Measurements from ENCODE around the gene PTGES3L.
A peak's percentile ranks its signal among the peaks of the same experiment; 100 is the strongest.
"Not testable (repeated sequence)": the region's sequence is repeated elsewhere in the genome, so short reads cannot be mapped to it uniquely, and the experiment has no call there.

The PTGES3L gene

DNA sequence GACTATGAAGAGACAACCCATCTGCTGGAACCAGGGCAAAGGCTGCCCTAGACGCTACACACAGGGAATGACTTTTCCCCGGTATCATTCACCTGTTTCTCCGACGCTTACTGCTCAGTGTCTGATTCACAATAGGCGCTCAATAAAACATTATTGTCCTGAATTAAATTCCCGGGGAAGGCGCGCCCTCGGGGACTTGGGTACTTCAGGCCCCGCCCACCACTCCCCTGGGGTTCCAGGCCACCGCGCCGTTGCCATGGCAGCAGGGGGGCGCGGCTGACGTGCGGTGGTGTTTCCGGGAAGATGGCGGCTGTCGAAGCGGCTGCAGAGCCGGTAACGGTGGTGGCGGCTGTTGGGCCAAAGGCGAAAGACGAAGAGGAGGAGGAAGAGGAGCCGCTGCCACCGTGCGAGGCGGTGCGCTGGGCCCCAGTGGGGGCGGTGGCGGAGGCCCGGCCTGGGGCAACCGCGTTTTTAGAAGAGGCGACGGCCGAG, 440 bp upstream of the PTGES3L start, which contains the start of gene RUNDC1:
Gene RUNDC1, plus strand, starts transcription at position 292 of the 492 bp plus-strand sequence. Its CDS starts 12 bp downstream, at position 304.
- peak; percentile 90 for DNase-seq

GRCh38 chr17:42975701-42976100, 4.2 kb downstream of the PTGES3L start:
- not testable (repeated sequence) for DNase-seq

- no peak for DNase-seq
These were observed 4.6 kb downstream of the PTGES3L start for GRCh38 chr17:42975265-42975664.

- DNase-seq: not testable (repeated sequence)
These were observed 6.6 kb downstream of the PTGES3L start for GRCh38 chr17:42973323-42973722.

GRCh38 chr17:42971589-42971988, 8.3 kb downstream of the PTGES3L start:
- DNase-seq: no peak

- no peak for DNase-seq
These were observed 10.8 kb downstream of the PTGES3L start for GRCh38 chr17:42969001-42969581.

DNA sequence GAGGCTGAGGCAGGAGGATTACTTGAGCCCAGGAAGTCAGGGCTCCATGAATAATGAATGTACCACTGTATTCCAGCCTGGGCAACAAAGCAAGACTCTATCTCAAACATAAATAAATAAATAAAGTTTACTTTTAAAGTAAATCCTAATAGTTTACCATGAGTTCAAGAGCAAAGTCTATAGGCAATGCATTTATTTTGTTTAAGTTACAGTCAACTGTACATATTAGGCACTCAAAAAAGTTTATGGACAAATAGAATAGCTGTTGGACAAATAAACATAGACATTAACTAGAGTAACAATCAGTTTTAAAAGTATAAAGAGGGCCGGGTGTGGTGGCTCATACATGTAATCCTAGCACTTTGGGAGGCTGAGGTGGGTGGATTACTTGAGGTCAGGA, 12.0 kb downstream of the PTGES3L start:
- DNase-seq: no peak

DNA sequence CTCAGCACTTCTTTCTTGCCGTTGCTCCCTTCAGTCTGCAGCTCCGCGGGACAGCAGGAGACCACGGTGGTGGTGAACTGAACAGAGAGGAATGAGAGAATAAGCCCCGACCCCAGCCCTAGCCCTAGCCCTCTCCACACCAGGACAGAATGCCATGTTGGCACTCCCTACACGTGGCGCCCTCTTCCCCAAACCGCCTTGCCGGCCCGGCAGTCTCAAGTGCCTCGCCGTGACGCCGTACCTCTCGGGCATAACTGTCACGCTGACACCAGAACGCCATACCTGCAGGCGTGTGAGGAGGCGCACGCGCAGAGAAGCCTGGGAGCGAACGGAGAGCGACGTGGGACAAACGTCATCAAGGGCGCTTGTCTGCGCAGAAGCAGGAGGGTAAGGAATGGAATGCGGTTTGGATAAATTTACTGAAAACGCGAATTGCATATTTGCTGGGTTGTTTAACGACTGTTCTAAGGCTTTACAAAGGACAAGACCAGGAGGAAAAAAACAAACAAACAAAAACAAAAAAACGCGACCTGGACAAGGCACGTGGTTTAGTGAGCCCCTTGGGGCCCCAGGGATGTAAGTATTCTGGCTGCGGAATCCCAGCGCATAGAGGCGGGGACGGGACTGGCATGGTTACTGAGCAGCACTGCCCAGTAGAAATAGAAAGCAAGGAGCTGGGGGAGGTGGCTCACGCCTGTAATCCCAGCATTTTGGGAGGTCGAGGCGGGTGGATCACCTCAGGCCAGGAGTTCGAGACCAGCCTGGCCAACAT, 15.5 kb downstream of the PTGES3L start, which contains the start of gene AARSD1:
Gene AARSD1, minus strand, starts transcription at position 294 of the 772 bp plus-strand sequence. Its CDS starts 14 bp downstream, at position 280.
- peak; percentile 92 for DNase-seq

DNA sequence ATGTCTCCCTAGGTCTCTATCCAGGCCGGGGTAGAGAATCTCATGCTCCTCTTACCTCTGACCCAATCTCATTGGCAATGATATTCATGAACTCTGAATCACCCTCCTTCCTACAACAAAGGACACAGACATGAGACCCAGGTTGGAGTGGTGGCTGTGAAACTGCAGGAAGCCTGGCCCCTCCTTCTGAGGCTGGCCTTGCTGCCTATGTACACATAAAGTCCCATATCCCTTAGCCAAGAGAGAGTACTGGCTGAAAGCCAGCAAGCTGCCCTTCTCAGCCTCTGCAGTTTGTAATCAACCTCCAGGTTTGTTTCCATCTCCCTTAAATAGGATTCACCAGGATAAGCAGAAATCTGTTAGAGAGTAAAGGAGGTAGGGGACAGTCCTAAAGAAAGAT, 26.2 kb downstream of the PTGES3L start:
- no peak for DNase-seq

GRCh38 chr17:42950044-42950783, 29.7 kb downstream of the PTGES3L start:
- DNase-seq: no peak

DNA sequence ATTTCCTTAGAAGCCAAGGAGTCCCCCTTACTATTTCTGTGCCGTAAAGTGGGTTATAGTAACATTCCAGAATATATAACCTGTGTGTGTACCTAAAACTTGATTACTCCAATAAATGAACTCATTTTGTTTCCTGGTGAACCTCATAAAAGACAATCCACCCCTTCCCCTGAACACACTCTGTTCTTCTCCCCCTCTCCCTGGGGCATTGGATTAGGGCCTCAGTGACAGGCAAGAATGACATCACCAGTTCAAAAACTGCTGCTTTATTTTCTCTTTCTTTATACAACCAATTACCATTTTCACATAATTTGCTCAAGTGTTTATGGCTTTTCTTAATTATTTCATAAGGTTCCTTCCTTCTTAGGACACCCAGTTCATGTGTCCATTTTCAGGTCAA, 33.1 kb downstream of the PTGES3L start:
- DNase-seq: no peak

- no peak for DNase-seq
These were observed 35.7 kb downstream of the PTGES3L start for GRCh38 chr17:42944211-42944610.

DNA sequence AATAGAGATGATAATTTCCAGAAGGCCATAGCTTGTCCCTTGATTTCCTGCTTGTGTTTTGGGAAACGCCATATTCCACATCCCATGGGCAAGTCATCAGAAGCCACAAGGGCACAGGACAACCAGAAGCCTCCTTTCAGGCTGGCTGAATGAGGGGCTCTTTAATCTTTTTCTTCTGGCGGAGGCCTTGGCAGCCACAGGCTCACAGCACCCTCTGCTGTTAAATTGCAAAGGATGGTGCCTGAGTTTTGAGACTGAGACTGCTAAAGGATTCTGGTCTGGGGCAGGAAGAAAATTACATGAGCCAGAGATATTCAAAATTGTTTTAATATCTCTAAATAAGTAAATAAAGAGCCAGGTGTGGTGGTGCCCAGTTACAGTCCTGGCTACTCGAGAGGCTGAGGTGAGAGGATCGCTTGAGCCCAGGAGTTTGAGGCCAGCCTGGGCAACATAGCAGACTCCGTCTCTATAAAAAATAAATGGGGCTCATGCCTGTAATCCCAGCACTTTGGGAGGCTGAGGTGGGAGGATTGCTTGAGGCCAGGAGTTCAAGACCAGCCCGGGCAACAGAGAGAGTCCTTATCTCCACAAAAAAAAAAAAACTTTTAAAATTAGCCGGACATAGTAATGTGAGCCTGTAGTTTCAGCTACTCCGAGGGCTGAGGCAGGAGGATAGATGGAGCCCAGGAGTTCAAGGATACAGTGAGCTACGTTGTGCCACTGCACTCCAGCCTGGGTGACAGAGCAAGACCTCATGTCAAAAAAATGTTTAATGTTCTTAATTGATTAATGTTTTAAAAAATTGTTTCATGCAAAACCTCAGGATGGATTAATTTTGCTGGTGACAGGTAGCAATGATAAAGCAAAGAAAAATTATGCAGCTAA, 41.9 kb downstream of the PTGES3L start:
- peak; percentile 67 for DNase-seq

DNA sequence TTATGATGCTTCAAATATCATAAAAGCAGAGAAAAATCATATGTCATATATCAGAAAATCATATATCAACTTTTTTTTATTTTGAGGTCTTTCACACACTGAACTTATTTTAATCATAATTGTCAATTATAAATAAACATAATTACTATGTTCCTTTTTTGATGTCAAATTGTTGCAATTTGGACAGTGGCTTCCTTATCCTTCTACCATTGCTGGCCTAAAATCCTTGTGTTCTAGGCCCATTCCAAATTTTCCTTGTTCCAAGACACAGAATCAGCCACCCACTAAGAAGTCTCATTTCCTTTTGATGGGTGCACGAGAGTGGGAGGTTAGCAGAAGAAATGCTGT, 50.4 kb downstream of the PTGES3L start:
- no peak for DNase-seq

- DNase-seq: peak; percentile 41
These were observed 51.0 kb downstream of the PTGES3L start for GRCh38 chr17:42928714-42929496.

- no peak for DNase-seq
These were observed 55.0 kb downstream of the PTGES3L start for GRCh38 chr17:42924891-42925290.

DNA sequence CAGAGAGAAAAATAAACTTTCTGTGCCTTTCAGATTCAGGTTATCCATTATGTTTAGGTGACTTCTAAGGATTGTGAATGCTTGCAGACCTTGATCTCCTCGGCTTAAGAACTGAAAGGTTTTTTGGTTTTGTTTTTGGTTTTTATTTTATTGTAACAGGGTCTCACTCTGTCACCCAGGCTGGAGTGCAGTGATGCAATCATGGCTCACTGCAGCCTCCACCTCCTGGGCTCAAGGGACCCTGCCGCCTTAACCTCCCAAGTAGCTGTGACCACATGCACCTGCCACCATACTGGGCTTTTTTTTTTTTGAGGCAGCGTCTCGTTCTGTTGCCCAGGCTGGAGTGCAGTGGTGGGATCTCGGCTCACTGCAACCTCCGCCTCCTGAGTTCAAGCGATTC, 56.4 kb downstream of the PTGES3L start:
- not testable (repeated sequence) for DNase-seq

GRCh38 chr17:42922294-42922693, 57.6 kb downstream of the PTGES3L start:
- DNase-seq: no peak

GRCh38 chr17:42920922-42921321, 59.0 kb downstream of the PTGES3L start:
- no peak for DNase-seq

- DNase-seq: no peak
These were observed 59.6 kb downstream of the PTGES3L start for GRCh38 chr17:42920106-42920900.

All from left hindlimb (tissue), 1 donor.